HUES64 (cell line): ENCODE data around the gene HHAT.
"Not testable (repeated sequence)": the region's sequence is repeated elsewhere in the genome, so short reads cannot be mapped to it uniquely, and the experiment has no call there.

Experiments used
- H3K27ac ChIP-seq: 2 replicates; pipeline ENCODE4 v1.7.0; 2013; ENCODE audit warnings: low read depth, low read length, inconsistent platforms
- H3K27me3 ChIP-seq: 2 replicates; pipeline ENCODE4 v1.6.1; 2013; ENCODE audit warnings: mild to moderate bottlenecking, low read length; ENCODE audit not compliant: insufficient read depth
- H3K36me3 ChIP-seq: 2 replicates; pipeline ENCODE4 v1.6.1; 2013; ENCODE audit warnings: mild to moderate bottlenecking, low read length; ENCODE audit not compliant: insufficient read depth
- H3K4me1 ChIP-seq: 2 replicates; pipeline ENCODE4 v1.6.1; 2013; ENCODE audit warnings: mild to moderate bottlenecking, low read length, moderate library complexity; ENCODE audit not compliant: insufficient read depth
- H3K4me3 ChIP-seq: 2 replicates; pipeline ENCODE4 v1.5.1; 2013; ENCODE audit warnings: mild to moderate bottlenecking, low read length, moderate library complexity
- H3K9ac ChIP-seq: 2 replicates; pipeline ENCODE4 v1.6.1; 2013; ENCODE audit warnings: mild to moderate bottlenecking, low read depth, low read length
- H3K9me3 ChIP-seq: 2 replicates; pipeline ENCODE4 v1.6.1; 2013; ENCODE audit warnings: low read depth, low read length; ENCODE audit not compliant: insufficient read depth
- WGBS: fragments of 150-250, 120-280 bp; methylation state at CpG from one replicate; pipeline ENCODE4 v1.1.7; 2013; ENCODE audit warnings: missing lambda C conversion rate; 5-methylcytosine and 5-hydroxymethylcytosine counted together

The HHAT gene

GRCh38 chr1:210415846-210416448, 87.2 kb downstream of the HHAT start:
- WGBS, result 46% methylated on average over 8 of the region's 9 CpGs
- Histone ChIP-seq H3K36me3 (no peaks in the 10 kb centered on the region), H3K4me1 (peaks cover 4% of the 10 kb centered on the region; the same call in 1 of the 2 replicates), H3K9me3 (no peaks in the 10 kb centered on the region), H3K9ac (no peak overlapping the region), H3K27ac (no peak overlapping the region), H3K27me3 (no peaks in the 10 kb centered on the region), H3K4me3 (no peak overlapping the region)

DNA sequence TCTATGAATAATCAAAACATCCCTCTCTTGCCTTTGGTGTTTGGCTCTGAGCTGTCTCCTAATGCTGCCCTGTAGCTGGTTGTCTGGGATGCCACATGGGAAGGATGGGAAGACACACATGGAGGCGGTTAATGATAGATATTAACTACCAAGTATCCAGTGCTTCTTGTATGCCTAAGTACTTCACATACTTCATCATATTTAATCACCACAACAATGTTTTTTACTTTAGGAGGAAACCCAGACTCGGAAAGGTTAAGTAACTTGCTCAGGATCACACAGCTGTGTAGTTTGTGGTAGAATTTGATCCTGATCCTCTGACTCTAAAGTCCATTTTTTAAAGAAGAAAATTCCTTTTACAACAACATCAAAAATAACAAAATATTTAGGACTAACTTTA, 88.0 kb downstream of the HHAT start:
- H3K27me3 ChIP-seq, result no peaks in the 10 kb centered on the region
- H3K4me3 ChIP-seq, result no peak overlapping the region
- WGBS, result 84% methylated on average over 2 of the region's 2 CpGs
- no peak overlapping the region for H3K9ac ChIP-seq
- H3K4me1 ChIP-seq, result peaks cover 4% of the 10 kb centered on the region; the same call in 1 of the 2 replicates
- no peaks in the 10 kb centered on the region for H3K36me3 ChIP-seq
- H3K9me3 ChIP-seq, result no peaks in the 10 kb centered on the region
- no peak overlapping the region for H3K27ac ChIP-seq

GRCh38 chr1:210417881-210418280, 89.2 kb downstream of the HHAT start:
- peaks cover 4% of the 10 kb centered on the region; the same call in 1 of the 2 replicates for H3K4me1 ChIP-seq
- no peak overlapping the region for H3K4me3 ChIP-seq
- no peaks in the 10 kb centered on the region for H3K9me3 ChIP-seq
- no peaks in the 10 kb centered on the region for H3K27me3 ChIP-seq
- no peaks in the 10 kb centered on the region for H3K36me3 ChIP-seq
- WGBS, result 92% methylated on average over 5 of the region's 5 CpGs
- H3K9ac ChIP-seq, result no peak overlapping the region
- no peak overlapping the region for H3K27ac ChIP-seq

DNA sequence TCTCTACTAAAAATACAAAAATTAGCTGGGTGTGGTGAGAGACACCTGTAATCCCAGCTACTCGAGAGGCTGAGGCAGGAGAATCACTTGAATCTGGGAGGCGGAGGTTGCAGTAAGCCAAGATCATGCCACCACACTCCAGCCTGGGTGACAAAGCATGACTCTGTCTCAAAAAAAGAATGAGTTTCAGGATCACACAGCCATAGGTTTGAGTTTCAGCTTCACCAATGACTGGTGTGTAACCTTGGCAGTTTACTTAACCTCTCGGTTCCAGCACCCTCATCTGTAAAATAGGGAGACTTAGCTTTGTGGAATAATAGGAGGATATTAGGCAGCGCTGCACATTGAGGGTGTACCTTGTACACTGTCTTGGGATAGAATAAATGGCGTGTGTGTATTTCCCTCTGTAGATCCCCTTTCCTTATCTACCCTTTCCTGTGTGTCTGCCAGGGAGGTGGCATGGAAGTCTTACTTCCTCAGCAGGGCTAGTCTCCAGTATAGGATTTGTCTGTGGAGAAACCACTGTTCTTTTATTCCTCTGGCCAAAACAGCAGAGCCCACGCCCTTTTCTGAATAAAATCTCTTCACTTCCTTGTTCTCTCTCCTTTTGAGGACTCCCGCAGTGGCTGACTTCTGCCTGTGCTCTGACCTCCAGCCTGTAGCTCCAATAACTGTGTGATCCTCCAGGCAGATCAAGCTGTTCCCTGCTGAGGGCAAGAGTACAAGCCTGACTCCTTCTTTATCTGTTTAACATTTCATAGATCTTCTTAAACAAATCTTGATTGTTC, 90.4 kb downstream of the HHAT start:
- no peak overlapping the region for H3K4me3 ChIP-seq
- 84% methylated on average over 7 of the region's 7 CpGs for WGBS
- H3K27me3 ChIP-seq, result no peaks in the 10 kb centered on the region
- H3K9ac ChIP-seq, result no peak overlapping the region
- peaks cover 4% of the 10 kb centered on the region; the same call in 1 of the 2 replicates for H3K4me1 ChIP-seq
- no peaks in the 10 kb centered on the region for H3K9me3 ChIP-seq
- H3K36me3 ChIP-seq, result no peaks in the 10 kb centered on the region
- no peak overlapping the region for H3K27ac ChIP-seq

GRCh38 chr1:210426696-210427095, 98.0 kb downstream of the HHAT start:
- H3K4me3 ChIP-seq, H3K9ac ChIP-seq, H3K27ac ChIP-seq, H3K4me1 ChIP-seq, H3K27me3 ChIP-seq, H3K9me3 ChIP-seq, H3K36me3 ChIP-seq: not testable (repeated sequence)
- WGBS, result no CpG with 5 or more reads among the region's 1 CpG

GRCh38 chr1:210428696-210429095, 100.0 kb downstream of the HHAT start:
- H3K4me1 ChIP-seq, result peaks cover 6% of the 10 kb centered on the region
- H3K36me3 ChIP-seq, result no peaks in the 10 kb centered on the region
- no peaks in the 10 kb centered on the region for H3K9me3 ChIP-seq
- H3K4me3 ChIP-seq, result no peak overlapping the region
- no peak overlapping the region for H3K27ac ChIP-seq
- WGBS, result 98% methylated on average over 7 of the region's 7 CpGs
- H3K9ac ChIP-seq, result no peak overlapping the region
- H3K27me3 ChIP-seq, result no peaks in the 10 kb centered on the region

GRCh38 chr1:210434223-210434622, 105.5 kb downstream of the HHAT start:
- Histone ChIP-seq H3K4me1 (peaks cover 20% of the 10 kb centered on the region), H3K4me3 (no peak overlapping the region), H3K36me3 (no peaks in the 10 kb centered on the region), H3K9me3 (no peaks in the 10 kb centered on the region), H3K27me3 (no peaks in the 10 kb centered on the region), H3K9ac (no peak overlapping the region), H3K27ac (no peak overlapping the region)
- WGBS, result 61% methylated on average over 4 of the region's 4 CpGs

- H3K9me3 ChIP-seq, result no peaks in the 10 kb centered on the region
- H3K4me1 ChIP-seq, result peaks cover 23% of the 10 kb centered on the region
- 92% methylated on average over 6 of the region's 6 CpGs for WGBS
- no peak overlapping the region for H3K27ac ChIP-seq
- no peaks in the 10 kb centered on the region for H3K27me3 ChIP-seq
- no peak overlapping the region for H3K4me3 ChIP-seq
- no peak overlapping the region for H3K9ac ChIP-seq
- no peaks in the 10 kb centered on the region for H3K36me3 ChIP-seq
Measured at GRCh38 chr1:210437111-210437510, 108.4 kb downstream of the HHAT start.

- Histone ChIP-seq H3K4me3 (no peak overlapping the region), H3K27ac (no peak overlapping the region), H3K9me3 (no peaks in the 10 kb centered on the region), H3K27me3 (no peaks in the 10 kb centered on the region), H3K4me1 (peaks cover 23% of the 10 kb centered on the region), H3K36me3 (no peaks in the 10 kb centered on the region), H3K9ac (no peak overlapping the region)
- WGBS, result 95% methylated on average over 1 of the region's 1 CpG
Measured at GRCh38 chr1:210437781-210438180, 109.1 kb downstream of the HHAT start.

- Histone ChIP-seq H3K9ac (no peak overlapping the region), H3K4me3 (no peak overlapping the region), H3K36me3 (no peaks in the 10 kb centered on the region), H3K9me3 (no peaks in the 10 kb centered on the region), H3K4me1 (peaks cover 12% of the 10 kb centered on the region), H3K27ac (peak overlapping the region; percentile 0; the same call in 1 of the 2 replicates), H3K27me3 (no peaks in the 10 kb centered on the region)
- 80% methylated on average over 7 of the region's 7 CpGs for WGBS
Measured at GRCh38 chr1:210438928-210439841, 110.5 kb downstream of the HHAT start.

- Histone ChIP-seq H3K4me3 (no peak overlapping the region), H3K27me3 (no peaks in the 10 kb centered on the region), H3K9me3 (no peaks in the 10 kb centered on the region), H3K36me3 (no peaks in the 10 kb centered on the region), H3K4me1 (peaks cover 8% of the 10 kb centered on the region; the same call in 1 of the 2 replicates), H3K27ac (no peak overlapping the region), H3K9ac (no peak overlapping the region)
- WGBS, result 93% methylated on average over 3 of the region's 3 CpGs
Measured at GRCh38 chr1:210440081-210440480, 111.4 kb downstream of the HHAT start.
